Heart left ventricle (tissue), 16 donors: ENCODE measurements around the gene KRT73. TPM values are rescaled to one million over a fixed set of nuclear protein-coding genes. Genes with fewer than 3 reads are reported as not detected.

Experiments
- ATAC-seq, 4 donors: fragments of 200-7000 bp; cut with Tn5 transposase; one replicate each; pipeline ENCODE4 v1.9.1; 2020 to 2022; ENCODE audit warnings: moderate library complexity in 4 of 4, mild to moderate bottlenecking in 3 of 4, moderate number of reproducible peaks in 1 of 4
- DNase-seq, 5 donors: peaks; one replicate each; pipeline ENCODE4 v3.0.0-alpha.2; 2020
- H3K27ac ChIP-seq, 12 donors: fragments of 200-600 bp; sonication (generic) in 4 of 12; one replicate each; pipeline versions ENCODE4 v1.5.0 to v1.8.0; 2016 to 2022; ENCODE audit warnings: mild to moderate bottlenecking in 2 of 12
- H3K27me3 ChIP-seq, 9 donors: fragments of 200-600 bp; sonication (generic) in 2 of 9; one replicate each; pipeline versions ENCODE4 v1.5.1 to v1.8.0; 2016 to 2022; ENCODE audit warnings: mild to moderate bottlenecking in 3 of 9
- H3K36me3 ChIP-seq, 9 donors: fragments of 200-600 bp; sonication (generic) in 2 of 9; one replicate each; pipeline versions ENCODE4 v1.5.0 to v1.8.0; 2018 to 2022; ENCODE audit warnings: mild to moderate bottlenecking in 2 of 9
- H3K4me1 ChIP-seq, 12 donors: fragments of 200-600 bp; sonication (generic) in 4 of 12; one replicate each; pipeline versions ENCODE4 v1.5.0 to v1.8.0; 2016 to 2022; ENCODE audit warnings: mild to moderate bottlenecking in 3 of 12
- H3K4me3 ChIP-seq, 12 donors: fragments of 200-600 bp; sonication (generic) in 4 of 12; one replicate each; pipeline versions ENCODE4 v1.5.0 to v1.8.0; 2017 to 2022; ENCODE audit warnings: mild to moderate bottlenecking in 9 of 12, moderate library complexity in 4 of 12
- H3K9me3 ChIP-seq, 12 donors: fragments of 200-600 bp; sonication (generic) in 4 of 12; one replicate each; pipeline versions ENCODE4 v1.5.0 to v1.8.0; 2016 to 2022; ENCODE audit warnings: mild to moderate bottlenecking in 1 of 12
- CTCF ChIP-seq, 12 donors: fragments of 200-600 bp; sonication (generic) in 4 of 12; IDR thresholded peaks; one replicate each; pipeline versions ENCODE4 v1.5.0 to v1.8.0; 2018 to 2022; ENCODE audit warnings: antibody characterized with exemption in 12 of 12, mild to moderate bottlenecking in 5 of 12
- POLR2A ChIP-seq, 2 donors: fragments of 450-650 bp; IDR thresholded peaks; one replicate each; pipeline ENCODE4 v1.6.1; 2017; ENCODE audit warnings: antibody characterized with exemption in 2 of 2, mild to moderate bottlenecking in 2 of 2, moderate library complexity in 2 of 2
- WGBS, 4 donors: extraction: QIAGEN DNeasy Blood & Tissue Kit in 2 of 4; methylation state at CpG; one replicate each; pipeline versions ENCODE4 v1.1.5 to v1.1.7; 2013 to 2018; 5-methylcytosine and 5-hydroxymethylcytosine counted together
- intact Hi-C, 10 donors: fragments of 100-400 bp; cut with DNase I; formaldehyde crosslinking; loops; one replicate each; pipeline versions ENCODE4 v1.11.1 to v1.14.2; 2022
- polyA plus RNA-seq, 2 donors: library from polyadenylated mRNA; stranded (reverse); fragments of 200-250 nt; gene quantifications; one replicate each; pipeline ENCODE4 v1.2.3, GENCODE V29; 2013
- total RNA-seq, 9 donors: library from RNA; depleted of rRNA in 2 of 9; stranded (reverse); fragments of >200 nt in 2 of 9; fragmentation: NEBNext Ultra II Directional in 3 of 9; extraction: Animal tissue kit (Norgen Biotek cat#: 25700) in 3 of 9; gene quantifications; one replicate each; pipeline versions ENCODE4 v1.1.0 to v1.2.4, GENCODE V29; 2016 to 2023
- donor health status: ischemic (EF 13 %, LVEDD 7.1; RV severe dilation, severe dysfunction).
- donor health status: healthy with polysubstance abuse.
- donor health status: DM: no; HTN: yes; CAD: no.
- donor health status: DM: no; HTN: no; CAD: no.
- donor health status: ischemic (EF 25% LVEDD 6.9; RV normal size, moderate dysfunction).
- donor health status: ischemic (EF 25% LVEDD 5.7; RV mildly dilated, moderate dysfunction).
- donor health status: healthy.
- donor health status: DM: yes; HTN: yes; CAD: no.
- donor health status: ischemic (EF 35%, LVEDD 5.7; RV mildly dilated, moderate dysfunction).
- donor health status: nonischemic (EF 11% LVEDD 7.7; RV severe dilation, severe dysfunction).
- donor health status: DM: yes; HTN: yes; CAD: no.
- donor health status: PGD.
- donor health status: ischemic (EF 29% LVEDD 5.4; RV normal size, mild dysfunction).
- donor health status: nonischemic (EF 23%, LVEDD 6.1; RV moderate dilation, normal function).

The KRT73 gene
- total and polyA plus RNA-seq, 11 donors, result not detected

- no peaks in the 10 kb centered on the region for H3K36me3 ChIP-seq
- DNase-seq, result no peak
- H3K9me3 ChIP-seq, result no peaks in the 10 kb centered on the region
- intact Hi-C loops, result no loop called here
- no peak overlapping the region for H3K27ac ChIP-seq
- H3K4me3 ChIP-seq, result no peak overlapping the region
- WGBS, 4 donors, result 75 to 87% (median 77%) methylated on average over 6 to 7 of the region's 7 CpGs
- H3K27me3 ChIP-seq, result peaks cover 0 to 21% (median 0%) of the 10 kb centered on the region in 9 donors
- ATAC-seq, result no peak
- H3K4me1 ChIP-seq, result no peaks in the 10 kb centered on the region
- TF ChIP-seq CTCF (IDR thresholded peaks at IDR 0.05), result no peak
- no peak for TF ChIP-seq POLR2A (IDR thresholded peaks at IDR 0.05)
Observed at GRCh38 chr12:52617403-52617785, 965 bp downstream of the KRT73 start.

DNA sequence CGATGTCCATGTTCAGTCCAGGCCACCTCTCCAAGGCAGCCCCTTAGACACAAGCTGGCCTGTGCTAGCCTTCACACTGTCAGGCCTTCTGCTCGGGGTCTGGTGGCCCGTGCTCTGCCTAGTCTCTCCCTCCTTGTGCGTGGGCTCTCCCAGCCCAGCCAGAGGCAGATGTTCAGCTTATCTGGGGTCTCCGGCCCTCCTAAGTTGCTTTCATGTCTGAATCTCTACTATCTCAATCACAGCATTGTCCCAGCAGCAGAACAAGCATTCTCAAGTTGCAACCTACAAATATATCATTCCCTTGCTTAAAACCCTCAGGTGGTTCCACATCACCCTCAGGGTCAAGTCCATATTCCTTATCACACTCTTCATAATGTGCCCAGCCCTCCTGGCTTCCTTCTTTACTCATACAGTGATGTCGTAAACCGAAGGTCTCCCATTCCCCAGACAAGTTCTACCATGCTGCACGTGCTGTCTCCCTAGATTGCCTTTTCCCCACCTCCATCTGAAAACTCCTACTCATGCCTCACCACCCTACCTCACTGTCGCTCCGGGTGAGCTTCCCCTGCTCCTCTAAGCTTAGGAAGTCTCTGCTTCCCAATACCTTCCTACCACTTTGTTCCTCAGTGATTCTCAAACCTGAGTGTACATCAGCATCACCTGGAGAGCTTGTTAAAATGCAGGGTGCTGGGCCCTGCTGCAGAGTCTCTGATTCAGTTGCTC, 1.5 kb downstream of the KRT73 start:
- H3K9me3 ChIP-seq, result no peaks in the 10 kb centered on the region
- 73 to 82% (median 81%) methylated on average over 10 of the region's 10 CpGs for WGBS, 4 donors
- no peaks in the 10 kb centered on the region for H3K4me1 ChIP-seq
- H3K27ac ChIP-seq, result no peak overlapping the region
- H3K36me3 ChIP-seq, result no peaks in the 10 kb centered on the region
- H3K4me3 ChIP-seq, result no peak overlapping the region
- TF ChIP-seq POLR2A (IDR thresholded peaks at IDR 0.05), result no peak
- no peak for TF ChIP-seq CTCF (IDR thresholded peaks at IDR 0.05)
- no peak for DNase-seq
- peaks cover 0 to 26% (median 0%) of the 10 kb centered on the region in 9 donors for H3K27me3 ChIP-seq
- no peak for ATAC-seq
- intact Hi-C loops, result no loop called here

DNA sequence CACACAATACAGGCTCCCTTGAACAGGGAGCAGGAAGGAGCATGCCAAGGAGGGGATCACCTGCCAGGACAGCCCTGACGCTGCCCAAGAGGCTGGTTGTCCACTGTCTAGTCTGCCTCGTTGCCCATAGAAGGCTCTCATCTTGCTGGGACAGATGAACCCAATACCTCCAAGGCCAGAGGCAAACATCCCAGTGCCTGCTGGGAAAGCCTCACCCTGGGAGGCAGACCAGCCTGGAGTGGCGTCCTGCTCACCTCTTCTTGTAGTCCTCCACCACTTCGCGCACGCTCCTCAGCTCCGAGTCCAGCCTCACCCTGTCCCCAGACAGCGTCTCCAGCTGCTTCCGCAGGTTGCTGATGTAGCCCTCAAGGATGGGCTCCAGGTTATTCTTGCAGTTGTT, 2.4 kb downstream of the KRT73 start:
- no peak for TF ChIP-seq CTCF (IDR thresholded peaks at IDR 0.05)
- TF ChIP-seq POLR2A (IDR thresholded peaks at IDR 0.05), result no peak
- H3K27me3 ChIP-seq, result peaks cover 0 to 34% (median under 1%) of the 10 kb centered on the region in 9 donors

GRCh38 chr12:52615208-52615868, 3.0 kb downstream of the KRT73 start:
- H3K4me1 ChIP-seq, result no peaks in the 10 kb centered on the region
- ATAC-seq (no peak), DNase-seq (no peak)
- no peaks in the 10 kb centered on the region for H3K9me3 ChIP-seq
- TF ChIP-seq POLR2A (IDR thresholded peaks at IDR 0.05) (no peak), CTCF (IDR thresholded peaks at IDR 0.05) (no peak)
- no peak overlapping the region for H3K27ac ChIP-seq
- WGBS, 4 donors, result 52 to 68% (median 55%) methylated on average over 6 of the region's 6 CpGs
- H3K36me3 ChIP-seq, result no peaks in the 10 kb centered on the region
- H3K27me3 ChIP-seq, result peaks cover 0 to 39% (median 5%) of the 10 kb centered on the region in 9 donors
- intact Hi-C loops, result no loop called here
- no peak overlapping the region for H3K4me3 ChIP-seq

More for the DNA sequence above, 2.4 kb downstream of the KRT73 start:
- no peak for DNase-seq
- ATAC-seq, result peak in 1 of 4 donors; percentile 18
- H3K4me1 ChIP-seq, result no peaks in the 10 kb centered on the region
- no peaks in the 10 kb centered on the region for H3K36me3 ChIP-seq
- no peak overlapping the region for H3K4me3 ChIP-seq
- H3K27ac ChIP-seq, result no peak overlapping the region
- H3K9me3 ChIP-seq, result no peaks in the 10 kb centered on the region
- WGBS, 4 donors, result 86 to 93% (median 89%) methylated on average over 9 of the region's 9 CpGs
- intact Hi-C loops, result no loop called here
